Heart right ventricle (tissue), 16 donors: ENCODE measurements around the gene ST3GAL4. TPM values are rescaled to one million over a fixed set of nuclear protein-coding genes. Genes with fewer than 3 reads are reported as not detected.

Source experiments
- ATAC-seq, 8 donors: fragments of 200-7000 bp; cut with Tn5 transposase; one replicate each; pipeline ENCODE4 v1.9.1; 2020; ENCODE audit warnings: mild to moderate bottlenecking in 8 of 8, moderate library complexity in 8 of 8, moderate number of reproducible peaks in 1 of 8
- DNase-seq, 2 donors: peaks; one replicate each; pipeline ENCODE4 v3.0.0-alpha.2; 2020
- H3K27ac ChIP-seq, 10 donors: fragments of 200-600 bp; sonication (generic) in 2 of 10; one replicate each; pipeline versions ENCODE4 v1.5.0 to v1.8.0; 2020 to 2022; ENCODE audit warnings: mild to moderate bottlenecking in 3 of 10
- H3K27me3 ChIP-seq, 7 donors: fragments of 200-600 bp; one replicate each; pipeline ENCODE4 v1.8.0; 2021 to 2022; ENCODE audit warnings: mild to moderate bottlenecking in 2 of 7
- H3K36me3 ChIP-seq, 9 donors: fragments of 200-600 bp; sonication (generic) in 1 of 9; one replicate each; pipeline versions ENCODE4 v1.5.0 to v1.8.0; 2020 to 2022; ENCODE audit warnings: mild to moderate bottlenecking in 2 of 9
- H3K4me1 ChIP-seq, 9 donors: fragments of 200-600 bp; sonication (generic) in 1 of 9; one replicate each; pipeline versions ENCODE4 v1.5.0 to v1.8.0; 2020 to 2022; ENCODE audit warnings: mild to moderate bottlenecking in 4 of 9
- H3K4me3 ChIP-seq, 10 donors: fragments of 200-600 bp; sonication (generic) in 2 of 10; one replicate each; pipeline versions ENCODE4 v1.5.0 to v1.8.0; 2020 to 2022; ENCODE audit warnings: mild to moderate bottlenecking in 7 of 10, moderate library complexity in 2 of 10
- H3K9me3 ChIP-seq, 11 donors: fragments of 200-600 bp in 10 of 11; sonication (generic) in 2 of 11; one replicate each; pipeline versions ENCODE4 v1.5.0 to v1.8.0; 2013 to 2022; ENCODE audit warnings: mild to moderate bottlenecking in 2 of 11, control low read depth in 1 of 11, moderate library complexity in 1 of 11
- CTCF ChIP-seq, 9 donors: fragments of 200-600 bp; sonication (generic) in 2 of 9; IDR thresholded peaks; one replicate each; pipeline versions ENCODE4 v1.5.0 to v1.8.0; 2021 to 2022; ENCODE audit warnings: antibody characterized with exemption in 9 of 9, mild to moderate bottlenecking in 5 of 9, moderate library complexity in 1 of 9
- WGBS, 2 donors: extraction: QIAGEN DNeasy Blood & Tissue Kit; methylation state at CpG; one replicate each; pipeline ENCODE4 v1.1.7; 2013; ENCODE audit warnings: inconsistent platforms in 1 of 2; 5-methylcytosine and 5-hydroxymethylcytosine counted together
- intact Hi-C, 10 donors: fragments of 100-400 bp; cut with DNase I; formaldehyde crosslinking; loops; one replicate each; pipeline versions ENCODE4 v1.11.1 to v1.14.2; 2022
- polyA plus RNA-seq, 2 donors: library from polyadenylated mRNA; stranded (reverse); fragments of 200-250 nt; gene quantifications; one replicate each; pipeline ENCODE4 v1.2.3, GENCODE V29; 2013
- total RNA-seq, 10 donors: library from RNA; stranded (reverse); fragmentation: NEBNext Ultra II Directional in 3 of 10; extraction: Animal tissue kit (Norgen Biotek cat#: 25700) in 3 of 10; gene quantifications; one replicate each; pipeline versions ENCODE4 v1.2.1 to v1.2.4, GENCODE V29; 2021 to 2023
- donor health status: Arrhythmogenic right ventricular cardiomyopathy.
- donor health status: ischemic (EF 13 %, LVEDD 7.1; RV severe dilation, severe dysfunction).
- donor health status: healthy with polysubstance abuse.
- donor health status: DM: no; HTN: yes; CAD: no.
- donor health status: DM: no; HTN: no; CAD: no.
- donor health status: ischemic (EF 25% LVEDD 6.9; RV normal size, moderate dysfunction).
- donor health status: ischemic (EF 25% LVEDD 5.7; RV mildly dilated, moderate dysfunction).
- donor health status: healthy.
- donor health status: DM: yes; HTN: yes; CAD: no.
- donor health status: Ischemic cardiomyopathy.
- donor health status: ischemic (EF 35%, LVEDD 5.7; RV mildly dilated, moderate dysfunction).
- donor health status: nonischemic (EF 11% LVEDD 7.7; RV severe dilation, severe dysfunction).
- donor health status: DM: yes; HTN: yes; CAD: no.
- donor health status: PGD.
- donor health status: ischemic (EF 29% LVEDD 5.4; RV normal size, mild dysfunction).
- donor health status: nonischemic (EF 23%, LVEDD 6.1; RV moderate dilation, normal function).

Gene ST3GAL4
- total and polyA plus RNA-seq, 12 donors, result 24.8 to 98.2 (median 44.8) TPM

- no peaks in the 10 kb centered on the region for H3K9me3 ChIP-seq
- peaks cover 0 to 17% (median 0%) of the 10 kb centered on the region in 9 donors for H3K36me3 ChIP-seq
- ATAC-seq, result peak; percentile 58 to 82 (median 71)
- intact Hi-C loops, result loop anchor here in 1 of 10 donors (2.0 kb wide), 1 partner anchor 44 kb away; no protein-coding TSS in a partner anchor
- H3K27ac ChIP-seq, result peak overlapping the region; percentile 36 to 86 (median 70)
- no peak overlapping the region for H3K4me3 ChIP-seq
- WGBS, 2 donors, result 33 to 36% methylated on average over 8 of the region's 8 CpGs
- no peaks in the 10 kb centered on the region for H3K27me3 ChIP-seq
- TF ChIP-seq CTCF (IDR thresholded peaks at IDR 0.05), result no peak
- peak in 1 of 2 donors; percentile 55 for DNase-seq
- peaks cover 32 to 91% (median 87%) of the 10 kb centered on the region in 9 donors for H3K4me1 ChIP-seq
These were observed 6.5 kb upstream of the ST3GAL4 start for GRCh38 chr11:126348806-126349582.

- no peaks in the 10 kb centered on the region for H3K9me3 ChIP-seq
- H3K27me3 ChIP-seq, result no peaks in the 10 kb centered on the region
- ATAC-seq (no peak), DNase-seq (no peak)
- 59 to 61% methylated on average over 5 of the region's 5 CpGs for WGBS, 2 donors
- H3K4me1 ChIP-seq, result peaks cover 29 to 94% (median 91%) of the 10 kb centered on the region in 9 donors
- H3K36me3 ChIP-seq, result no peaks in the 10 kb centered on the region
- TF ChIP-seq CTCF (IDR thresholded peaks at IDR 0.05), result no peak
- intact Hi-C loops, result loop anchor here in 4 of 10 donors (5.0 to 10.0 kb wide), 2 partner anchors 34 to 64 kb away; no protein-coding TSS in a partner anchor
- H3K4me3 ChIP-seq, result no peak overlapping the region
- peak overlapping the region in 8 of 10 donors; percentile 24 to 84 (median 56) for H3K27ac ChIP-seq
These were observed 4.7 kb upstream of the ST3GAL4 start for GRCh38 chr11:126350836-126351235.

GRCh38 chr11:126352163-126352562 lies 3.3 kb upstream of the ST3GAL4 start:
- intact Hi-C loops, result loop anchor here in 4 of 10 donors (5.0 to 10.0 kb wide), 2 partner anchors 35 to 63 kb away; no protein-coding TSS in a partner anchor
- 58 to 70% methylated on average over 3 of the region's 3 CpGs for WGBS, 2 donors
- no peak for ATAC-seq
- TF ChIP-seq CTCF (IDR thresholded peaks at IDR 0.05), result no peak
- H3K27ac ChIP-seq, result peak overlapping the region in 6 of 10 donors; percentile 4 to 94 (median 35)
- no peaks in the 10 kb centered on the region for H3K36me3 ChIP-seq
- DNase-seq, result no peak
- no peaks in the 10 kb centered on the region for H3K27me3 ChIP-seq
- peaks cover 35 to 93% (median 90%) of the 10 kb centered on the region in 9 donors for H3K4me1 ChIP-seq
- H3K9me3 ChIP-seq, result no peaks in the 10 kb centered on the region
- H3K4me3 ChIP-seq, result no peak overlapping the region

- Histone ChIP-seq H3K36me3 (no peaks in the 10 kb centered on the region), H3K27me3 (no peaks in the 10 kb centered on the region), H3K4me3 (peak overlapping the region in 1 of 10 donors; percentile 89), H3K4me1 (peaks cover 40 to 93% (median 90%) of the 10 kb centered on the region in 9 donors), H3K27ac (peak overlapping the region in 4 of 10 donors; percentile 43 to 94 (median 54)), H3K9me3 (no peaks in the 10 kb centered on the region)
- 74 to 85% methylated on average over 4 of the region's 4 CpGs for WGBS, 2 donors
- ATAC-seq (no peak), DNase-seq (no peak)
- intact Hi-C loops, result loop anchor here in 4 of 10 donors (5.0 to 10.0 kb wide), 2 partner anchors 36 to 62 kb away; no protein-coding TSS in a partner anchor
- no peak for TF ChIP-seq CTCF (IDR thresholded peaks at IDR 0.05)
These were observed 2.3 kb upstream of the ST3GAL4 start for GRCh38 chr11:126352934-126353801.
